PC-3 (cell line): ENCODE data around the gene ST6GALNAC1. TPM values are rescaled to one million over a fixed set of nuclear protein-coding genes. Genes with fewer than 3 reads are reported as not detected.

Experiments
- ATAC-seq: fragments of 200-7000 bp; cut with Tn5 transposase; 2 replicates; pipeline ENCODE4 v1.9.1; 2020; ENCODE audit warnings: mild to moderate bottlenecking, moderate library complexity
- BruUV-seq: library from RNA; stranded (reverse); fragments of 400-500 nt; replicated peaks from 2 replicates; lab custom pipeline; 2021; lab: Mats Ljungman, UMichigan
- CTCF ChIA-PET: fragments of 300-600 bp; sonication (Branson Sonifier 250); formaldehyde crosslinking; loops from one replicate; lab custom pipeline; 2022; ENCODE audit warnings: antibody characterized with exemption; lab: Charles Lee
- POLR2A ChIA-PET: fragments of 300-600 bp; sonication (Branson Sonifier 250); formaldehyde crosslinking; loops from one replicate; lab custom pipeline; 2022; ENCODE audit warnings: antibody characterized with exemption; ENCODE audit not compliant: unreplicated experiment; lab: Charles Lee
- DNase-seq: peaks from one replicate; pipeline ENCODE4 v3.0.0-alpha.2; 2015
- H2AFZ ChIP-seq: fragments of 300-600 bp; sonication (generic); 2 replicates; pipeline ENCODE4 v1.6.0; 2016; ENCODE audit warnings: antibody characterized with exemption, low read length
- H3F3A ChIP-seq: fragments of 300-600 bp; sonication (generic); one replicate; pipeline ENCODE4 v1.6.0; 2017; ENCODE audit warnings: antibody characterized with exemption, low read length, control low read depth, mild to moderate bottlenecking; ENCODE audit not compliant: unreplicated experiment
- H3K27ac ChIP-seq: fragments of 300-600 bp; sonication (generic); 2 replicates; pipeline ENCODE4 v1.5.1; 2016; ENCODE audit warnings: mild to moderate bottlenecking, low read length
- H3K27me3 ChIP-seq: fragments of 300-600 bp; sonication (generic); 2 replicates; pipeline ENCODE4 v1.6.1; 2016; ENCODE audit warnings: low read length, mixed read lengths
- H3K36me3 ChIP-seq: fragments of 300-600 bp; sonication (generic); 2 replicates; pipeline ENCODE4 v1.6.1; 2016; ENCODE audit warnings: low read depth, mixed run types, low read length, mixed read lengths
- H3K4me1 ChIP-seq: fragments of 300-600 bp; sonication (generic); 2 replicates; pipeline ENCODE4 v1.5.1; 2016; ENCODE audit warnings: low read length; ENCODE audit not compliant: insufficient read depth
- H3K4me2 ChIP-seq: fragments of 300-600 bp; sonication (generic); 2 replicates; pipeline ENCODE4 v1.6.0; 2016; ENCODE audit warnings: low read length
- H3K4me3 ChIP-seq: fragments of 300-600 bp; sonication (generic); 2 replicates; pipeline ENCODE4 v1.5.1; 2016; ENCODE audit warnings: mild to moderate bottlenecking, low read length, mixed read lengths
- H3K79me2 ChIP-seq: fragments of 300-600 bp; sonication (generic); 2 replicates; pipeline ENCODE4 v1.6.1; 2017; ENCODE audit warnings: low read length, mixed read lengths
- H3K9ac ChIP-seq: fragments of 300-600 bp; sonication (generic); 2 replicates; pipeline ENCODE4 v1.6.0; 2016; ENCODE audit warnings: mild to moderate bottlenecking, low read length
- H3K9me2 ChIP-seq: fragments of 300-600 bp; sonication (generic); replicated peaks from 2 replicates; pipeline ENCODE4 v1.6.1; 2016; ENCODE audit warnings: mixed run types, low read length, mixed read lengths
- H3K9me3 ChIP-seq: fragments of 300-600 bp; sonication (generic); 2 replicates; pipeline ENCODE4 v1.6.1; 2016; ENCODE audit warnings: low read length, mixed read lengths
- H4K20me1 ChIP-seq: fragments of 300-600 bp; sonication (generic); 2 replicates; pipeline ENCODE4 v1.6.1; 2016; ENCODE audit warnings: low read length, mixed read lengths
- CTCF ChIP-seq: fragments of 300-600 bp; sonication (generic); conservative IDR thresholded peaks from 2 replicates; pipeline ENCODE4 v1.5.1; 2017; ENCODE audit warnings: antibody characterized with exemption, low read depth, mild to moderate bottlenecking, low read length
- EZH2 ChIP-seq: fragments of 300-600 bp; sonication (generic); IDR thresholded peaks from one replicate; pipeline ENCODE4 v1.6.1; 2017; ENCODE audit warnings: antibody characterized with exemption, mild to moderate bottlenecking, low read length; ENCODE audit not compliant: unreplicated experiment
- EZH2phosphoT487 ChIP-seq: fragments of 300-600 bp; sonication (generic); IDR thresholded peaks from 2 replicates; pipeline ENCODE4 v1.6.1; 2018; ENCODE audit warnings: mild to moderate bottlenecking, antibody characterized with exemption, low read length, borderline replicate concordance
- intact Hi-C: fragments of 100-400 bp; cut with micrococcal nuclease; formaldehyde crosslinking; loops from 2 replicates; pipeline ENCODE4 v1.9.0; 2023
- total RNA-seq: library from RNA; depleted of rRNA; stranded (reverse); fragments of >200 nt; gene quantifications from 2 replicates; pipeline ENCODE4 v1.2.3, GENCODE V29; 2014

Gene ST6GALNAC1
- total RNA-seq, 1 experiment from 2014 or later: 4.1 TPM

DNA sequence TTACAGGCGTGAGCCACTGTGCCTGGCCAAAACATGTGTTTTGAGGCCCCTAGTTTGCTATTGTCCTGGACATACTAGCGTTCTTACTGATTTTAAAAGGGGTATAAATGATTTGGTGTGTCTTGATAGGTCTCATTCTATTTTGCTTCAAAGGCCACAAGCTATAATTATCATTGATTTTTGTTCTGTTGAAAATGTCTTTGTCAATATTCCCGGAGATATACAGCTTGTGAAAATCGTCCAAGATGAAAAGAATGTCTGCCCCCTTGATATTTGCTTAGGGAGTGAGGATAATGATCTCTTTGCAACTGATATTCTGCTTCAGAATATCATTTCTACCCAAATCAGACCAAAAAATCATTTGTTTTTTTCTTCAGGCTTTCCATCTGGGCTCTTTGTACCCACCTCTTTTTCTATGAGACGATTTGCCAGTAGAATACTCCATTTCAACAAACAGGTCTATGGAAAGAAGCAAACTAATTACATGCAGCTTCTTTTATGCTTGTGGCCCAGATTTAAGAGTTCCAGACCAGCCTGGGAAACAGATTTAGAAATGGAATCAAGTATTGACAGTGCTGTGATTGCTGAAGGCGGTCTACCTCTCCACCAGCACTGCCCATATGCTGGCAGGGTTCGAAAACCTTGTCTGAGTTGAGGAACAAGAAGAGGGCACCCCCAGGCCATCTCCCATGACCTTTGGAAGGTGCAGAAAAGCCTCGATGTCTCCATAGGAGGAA lies 14.1 kb upstream of the ST6GALNAC1 start:
- TF ChIP-seq EZH2: no peak
- TF ChIP-seq CTCF: no peak
- no peak for TF ChIP-seq EZH2phosphoT487
- intact Hi-C loops: no loop called here
- CTCF ChIA-PET: interaction anchor here (0.7 kb wide), 1 partner anchor 24 kb away, joined by 4 read pairs; no protein-coding TSS in a partner anchor
- Histone ChIP-seq H3K9me2 (no peaks in the 10 kb centered on the region), H3K9ac (no peak overlapping the region), H3K27me3 (no peaks in the 10 kb centered on the region), H3K4me3 (no peak overlapping the region), H2AFZ (no peak overlapping the region), H3K9me3 (no peaks in the 10 kb centered on the region), H3K27ac (no peak overlapping the region), H3K4me2 (no peak overlapping the region), H3K4me1 (peaks cover 12% of the 10 kb centered on the region), H4K20me1 (no peaks in the 10 kb centered on the region), H3K36me3 (no peaks in the 10 kb centered on the region), H3F3A (no peaks in the 10 kb centered on the region), H3K79me2 (no peaks in the 10 kb centered on the region)
- ATAC-seq (no peak), DNase-seq (no peak)
- BruUV-seq: no TSS peak
- POLR2A ChIA-PET: interaction anchor here (0.5 kb wide), 1 partner anchor 97 kb away, joined by 4 read pairs; no protein-coding TSS in a partner anchor

DNA sequence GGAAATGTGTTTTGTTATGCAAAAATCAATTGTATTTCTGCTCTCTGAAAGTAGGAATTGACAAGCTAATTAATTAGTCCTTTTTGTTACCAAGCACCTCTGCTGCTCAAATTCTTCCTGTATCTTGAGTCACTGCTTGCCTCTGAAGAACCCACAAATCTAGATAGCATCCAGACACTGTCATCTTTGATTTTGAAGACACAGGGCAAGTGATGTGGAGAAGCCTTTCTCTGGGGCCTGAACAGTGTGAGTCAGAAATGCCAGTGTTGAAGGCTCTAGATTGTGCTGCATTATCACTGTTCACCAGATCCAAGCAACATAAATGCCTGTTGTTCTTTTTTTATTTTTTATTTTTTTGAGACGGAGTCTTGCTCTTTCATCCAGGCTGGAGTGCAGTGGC lies 10.9 kb upstream of the ST6GALNAC1 start:
- intact Hi-C loops: no loop called here
- H3K9me2 ChIP-seq: no peaks in the 10 kb centered on the region
- no peak for TF ChIP-seq EZH2
- TF ChIP-seq CTCF: no peak
- TF ChIP-seq EZH2phosphoT487: no peak
- no peak overlapping the region for H2AFZ ChIP-seq
- CTCF ChIA-PET: interaction anchor here (0.6 kb wide), 1 partner anchor 84 kb away, joined by 4 read pairs; no protein-coding TSS in a partner anchor
- no peak overlapping the region for H3K4me2 ChIP-seq
- H3K27me3 ChIP-seq: no peaks in the 10 kb centered on the region
- no TSS peak for BruUV-seq
- no peaks in the 10 kb centered on the region for H3F3A ChIP-seq
- ATAC-seq (no peak), DNase-seq (no peak)
- H3K9ac ChIP-seq: no peak overlapping the region
- no peaks in the 10 kb centered on the region for H3K9me3 ChIP-seq
- no peaks in the 10 kb centered on the region for H4K20me1 ChIP-seq
- H3K4me3 ChIP-seq: no peak overlapping the region
- no peaks in the 10 kb centered on the region for H3K79me2 ChIP-seq
- H3K36me3 ChIP-seq: no peaks in the 10 kb centered on the region
- H3K4me1 ChIP-seq: peaks cover 2% of the 10 kb centered on the region
- POLR2A ChIA-PET: interaction anchor here (0.6 kb wide), 1 partner anchor 97 kb away, joined by 4 read pairs; no protein-coding TSS in a partner anchor
- H3K27ac ChIP-seq: no peak overlapping the region

- no peak overlapping the region for H3K9ac ChIP-seq
- no peak for TF ChIP-seq EZH2
- TF ChIP-seq EZH2phosphoT487: no peak
- no peaks in the 10 kb centered on the region for H3K9me2 ChIP-seq
- intact Hi-C loops: no loop called here
- no peaks in the 10 kb centered on the region for H4K20me1 ChIP-seq
- no peaks in the 10 kb centered on the region for H3K27me3 ChIP-seq
- H3K4me2 ChIP-seq: no peak overlapping the region
- POLR2A ChIA-PET: no interaction called here
- ATAC-seq (no peak), DNase-seq (no peak)
- BruUV-seq: no TSS peak
- H3K4me3 ChIP-seq: no peak overlapping the region
- H3K36me3 ChIP-seq: no peaks in the 10 kb centered on the region
- no peaks in the 10 kb centered on the region for H3K79me2 ChIP-seq
- no peaks in the 10 kb centered on the region for H3K9me3 ChIP-seq
- no peaks in the 10 kb centered on the region for H3F3A ChIP-seq
- H3K27ac ChIP-seq: no peak overlapping the region
- no peak overlapping the region for H2AFZ ChIP-seq
- CTCF ChIA-PET: no interaction called here
- no peaks in the 10 kb centered on the region for H3K4me1 ChIP-seq
These were observed 6.9 kb upstream of the ST6GALNAC1 start for GRCh38 chr17:76650504-76650903.
